OCI-LY7 (cell line): ENCODE results near the gene SLC25A26. TPM values are rescaled to one million over a fixed set of nuclear protein-coding genes. Genes with fewer than 3 reads are reported as not detected.
"Not testable (repeated sequence)": the region's sequence is repeated elsewhere in the genome, so short reads cannot be mapped to it uniquely, and the experiment has no call there.

Experiments used
- BruUV-seq: library from RNA; stranded (reverse); fragments of 400-500 nt; replicated peaks from 2 replicates; lab custom pipeline; 2021; lab: Mats Ljungman, UMichigan
- CTCF ChIA-PET: fragments of 300-600 bp; sonication (Branson Sonifier 250); formaldehyde crosslinking; loops from one replicate; lab custom pipeline; 2022; ENCODE audit warnings: antibody characterized with exemption; ENCODE audit not compliant: unreplicated experiment; lab: Charles Lee
- POLR2A ChIA-PET: fragments of 300-600 bp; sonication (Branson Sonifier 250); formaldehyde crosslinking; loops from one replicate; lab custom pipeline; 2022; ENCODE audit warnings: antibody characterized with exemption; lab: Charles Lee
- DNase-seq: peaks from one replicate; pipeline ENCODE4 v3.0.0-alpha.2; 2015; ENCODE audit warnings: low spot score
- H2AFZ ChIP-seq: fragments of 200-600 bp; sonication (generic), shearing (Covaris generic); 2 replicates; pipeline ENCODE4 v1.6.1; 2014; ENCODE audit warnings: mild to moderate bottlenecking, antibody characterized with exemption, low read length, moderate library complexity
- H3K27ac ChIP-seq: fragments of 200-600 bp; sonication (generic); 2 replicates; pipeline ENCODE4 v1.5.1; 2014; ENCODE audit warnings: mixed run types, low read depth, mild to moderate bottlenecking, moderate library complexity, low read length, inconsistent platforms; ENCODE audit not compliant: poor library complexity, severe bottlenecking
- H3K36me3 ChIP-seq: fragments of 200-600 bp; sonication (generic); 2 replicates; pipeline ENCODE4 v1.6.1; 2014; ENCODE audit warnings: mild to moderate bottlenecking, antibody characterized with exemption, low read length, moderate library complexity, mixed read lengths; ENCODE audit not compliant: insufficient read depth
- H3K4me1 ChIP-seq: fragments of 200-600 bp; sonication (generic); 2 replicates; pipeline ENCODE4 v1.5.1; 2014; ENCODE audit warnings: mild to moderate bottlenecking, low read length; ENCODE audit not compliant: insufficient read depth, poor library complexity, severe bottlenecking
- H3K4me2 ChIP-seq: fragments of 200-600 bp; sonication (generic); 2 replicates; pipeline ENCODE4 v1.6.1; 2014; ENCODE audit warnings: mild to moderate bottlenecking, low read length
- H3K4me3 ChIP-seq: fragments of 200-600 bp; sonication (generic); 2 replicates; pipeline ENCODE4 v1.5.1; 2014; ENCODE audit warnings: mild to moderate bottlenecking, low read depth, low read length; ENCODE audit not compliant: poor library complexity, severe bottlenecking
- H3K79me2 ChIP-seq: fragments of 200-600 bp; sonication (generic); 2 replicates; pipeline ENCODE4 v1.6.1; 2016; ENCODE audit warnings: low read depth, mild to moderate bottlenecking, low read length, moderate library complexity, mixed read lengths; ENCODE audit not compliant: insufficient read depth
- H3K9me2 ChIP-seq: fragments of 200-600 bp; sonication (generic); 2 replicates; pipeline ENCODE4 v1.6.1; 2016; ENCODE audit warnings: mild to moderate bottlenecking, low read length, mixed read lengths; ENCODE audit not compliant: insufficient read depth
- H3K9me3 ChIP-seq: fragments of 200-600 bp; sonication (generic); 2 replicates; pipeline ENCODE4 v1.6.1; 2014; ENCODE audit warnings: mild to moderate bottlenecking, mixed run types, low read length, mixed read lengths
- H4K20me1 ChIP-seq: fragments of 200-600 bp; sonication (generic); 2 replicates; pipeline ENCODE4 v1.6.1; 2014; ENCODE audit warnings: mild to moderate bottlenecking, antibody characterized with exemption, low read length, moderate library complexity, mixed read lengths; ENCODE audit not compliant: insufficient read depth
- CTCF ChIP-seq: fragments of 200-600 bp; sonication (generic); conservative IDR thresholded peaks from 2 replicates; pipeline ENCODE4 v1.5.1; 2014; ENCODE audit warnings: mild to moderate bottlenecking, antibody characterized with exemption, low read length, moderate library complexity, mixed read lengths
- EZH2phosphoT487 ChIP-seq: fragments of 200-600 bp; sonication (generic); IDR thresholded peaks from 2 replicates; pipeline ENCODE4 v1.6.1; 2018; ENCODE audit warnings: low read depth, borderline replicate concordance, mild to moderate bottlenecking, mixed run types, antibody characterized with exemption, low read length, moderate library complexity, mixed read lengths
- intact Hi-C: fragments of 100-400 bp; cut with micrococcal nuclease; formaldehyde crosslinking; loops from one replicate; pipeline ENCODE4 v1.10.0; 2022; ENCODE audit not compliant: unreplicated experiment
- total RNA-seq, 2 experiments: library from RNA; depleted of rRNA in 1 of 2; stranded (reverse); fragments of >200 nt in 1 of 2; shearing (Covaris generic) in 1 of 2; gene quantifications; 2 replicates each; pipeline ENCODE4 v1.2.3, GENCODE V29; 2014 to 2022

Gene SLC25A26
- total RNA-seq, 2 experiments from 2014 or later = 9.8 to 14.2 TPM

- Histone ChIP-seq H4K20me1 (no peaks in the 10 kb centered on the region), H2AFZ (no peak overlapping the region), H3K4me1 (peaks cover 15% of the 10 kb centered on the region), H3K79me2 (no peaks in the 10 kb centered on the region), H3K4me3 (no peak overlapping the region), H3K9me2 (no peaks in the 10 kb centered on the region), H3K4me2 (no peak overlapping the region), H3K36me3 (peaks cover 12% of the 10 kb centered on the region), H3K9me3 (0 out of 2 replicates have a peak, but pooled peaks cover 9% of the 10 kb centered on the region), H3K27ac (no peak overlapping the region)
- no TSS peak for BruUV-seq
- no peak for DNase-seq
- CTCF ChIA-PET = no interaction called here
- no peak for TF ChIP-seq EZH2phosphoT487
- TF ChIP-seq CTCF = no peak
- intact Hi-C loops = no loop called here
- POLR2A ChIA-PET = interaction anchor here (0.7 kb wide), 1 partner anchor 12 kb away, joined by 4 read pairs; no protein-coding TSS in a partner anchor
Measured at GRCh38 chr3:66271231-66271630, 50.4 kb downstream of the SLC25A26 start.

- Histone ChIP-seq H3K4me3 (no peak overlapping the region), H3K9me3 (0 out of 2 replicates have a peak, but pooled peaks cover 9% of the 10 kb centered on the region), H3K9me2 (no peaks in the 10 kb centered on the region), H4K20me1 (no peaks in the 10 kb centered on the region), H3K27ac (no peak overlapping the region), H3K4me1 (peaks cover 8% of the 10 kb centered on the region), H3K4me2 (no peak overlapping the region), H3K36me3 (peaks cover 12% of the 10 kb centered on the region), H2AFZ (no peak overlapping the region), H3K79me2 (no peaks in the 10 kb centered on the region)
- intact Hi-C loops = no loop called here
- TF ChIP-seq EZH2phosphoT487 (no peak), CTCF (no peak)
- no peak for DNase-seq
- CTCF ChIA-PET = no interaction called here
- POLR2A ChIA-PET = no interaction called here
- BruUV-seq = no TSS peak
Measured at GRCh38 chr3:66272016-66272415, 51.2 kb downstream of the SLC25A26 start.

DNA sequence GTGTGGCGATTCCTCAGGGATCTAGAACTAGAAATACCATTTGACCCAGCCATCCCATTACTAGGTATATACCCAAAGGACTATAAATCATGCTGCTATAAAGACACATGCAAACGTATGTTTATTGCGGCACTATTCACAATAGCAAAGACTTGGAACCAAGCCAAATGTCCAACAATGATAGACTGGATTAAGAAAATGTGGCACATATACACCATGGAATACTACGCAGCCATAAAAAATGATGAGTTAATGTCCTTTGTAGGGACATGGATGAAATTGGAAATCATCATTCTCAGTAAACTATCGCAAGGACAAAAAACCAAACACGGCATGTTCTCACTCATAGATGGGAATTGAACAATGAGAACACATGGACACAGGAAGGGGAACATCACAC, 54.0 kb downstream of the SLC25A26 start:
- DNase-seq, H3K4me3 ChIP-seq, BruUV-seq, CTCF ChIA-PET, H3K9me3 ChIP-seq, H3K4me2 ChIP-seq, H3K79me2 ChIP-seq, H3K27ac ChIP-seq, H2AFZ ChIP-seq, H3K36me3 ChIP-seq, POLR2A ChIA-PET, H4K20me1 ChIP-seq, H3K4me1 ChIP-seq, H3K9me2 ChIP-seq: not testable (repeated sequence)
- intact Hi-C loops = loop anchor here (5.0 kb wide), 1 partner anchor 222 kb away; no protein-coding TSS in a partner anchor
